Measurements from ENCODE around the gene APEH.

DNA sequence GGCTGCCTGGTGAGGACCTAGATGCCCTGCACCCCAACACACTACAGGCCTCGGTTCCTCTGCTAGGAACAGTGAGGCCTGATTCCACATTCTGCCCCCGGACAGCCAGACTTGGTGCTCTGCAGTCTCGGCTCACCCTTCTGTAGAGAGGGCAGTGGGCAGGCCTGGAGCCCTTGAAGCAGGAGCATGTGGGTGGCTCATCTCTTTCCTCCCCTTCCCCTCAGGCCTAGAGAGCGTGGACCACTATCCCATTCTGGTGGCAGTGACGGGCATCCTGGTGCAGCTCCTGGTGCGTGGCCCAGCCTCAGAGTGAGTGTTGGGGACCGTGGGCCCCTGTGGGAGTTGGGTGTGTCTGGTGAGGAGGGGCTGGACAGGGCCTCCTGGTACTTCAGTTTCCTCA is 42.0 kb downstream of the APEH start:
- TF ChIP-seq, protein P1, sequence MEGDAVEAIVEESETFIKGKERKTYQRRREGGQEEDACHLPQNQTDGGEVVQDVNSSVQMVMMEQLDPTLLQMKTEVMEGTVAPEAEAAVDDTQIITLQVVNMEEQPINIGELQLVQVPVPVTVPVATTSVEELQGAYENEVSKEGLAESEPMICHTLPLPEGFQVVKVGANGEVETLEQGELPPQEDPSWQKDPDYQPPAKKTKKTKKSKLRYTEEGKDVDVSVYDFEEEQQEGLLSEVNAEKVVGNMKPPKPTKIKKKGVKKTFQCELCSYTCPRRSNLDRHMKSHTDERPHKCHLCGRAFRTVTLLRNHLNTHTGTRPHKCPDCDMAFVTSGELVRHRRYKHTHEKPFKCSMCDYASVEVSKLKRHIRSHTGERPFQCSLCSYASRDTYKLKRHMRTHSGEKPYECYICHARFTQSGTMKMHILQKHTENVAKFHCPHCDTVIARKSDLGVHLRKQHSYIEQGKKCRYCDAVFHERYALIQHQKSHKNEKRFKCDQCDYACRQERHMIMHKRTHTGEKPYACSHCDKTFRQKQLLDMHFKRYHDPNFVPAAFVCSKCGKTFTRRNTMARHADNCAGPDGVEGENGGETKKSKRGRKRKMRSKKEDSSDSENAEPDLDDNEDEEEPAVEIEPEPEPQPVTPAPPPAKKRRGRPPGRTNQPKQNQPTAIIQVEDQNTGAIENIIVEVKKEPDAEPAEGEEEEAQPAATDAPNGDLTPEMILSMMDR (IDR thresholded peaks at IDR 0.05), result no peak
- no peak for TF ChIP-seq POLR2A (IDR thresholded peaks at IDR 0.05)
